AG10803 (cell line): Measurements from ENCODE around the gene SLC23A2.

Experiments used
- DNase-seq: peaks from one replicate; pipeline ENCODE4 v3.0.0; 2010; ENCODE audit warnings: low read depth
- H3K4me3 ChIP-seq: 2 replicates; pipeline ENCODE4 v1.5.1; 2011; ENCODE audit warnings: mild to moderate bottlenecking, low read length, control low read depth
- TF ChIP-seq, protein P1 (sequence below): conservative IDR thresholded peaks from 2 replicates; pipeline ENCODE4 v1.5.1; 2011; ENCODE audit warnings: mild to moderate bottlenecking, low read length, control low read depth, inconsistent platforms

SLC23A2 gene

DNA sequence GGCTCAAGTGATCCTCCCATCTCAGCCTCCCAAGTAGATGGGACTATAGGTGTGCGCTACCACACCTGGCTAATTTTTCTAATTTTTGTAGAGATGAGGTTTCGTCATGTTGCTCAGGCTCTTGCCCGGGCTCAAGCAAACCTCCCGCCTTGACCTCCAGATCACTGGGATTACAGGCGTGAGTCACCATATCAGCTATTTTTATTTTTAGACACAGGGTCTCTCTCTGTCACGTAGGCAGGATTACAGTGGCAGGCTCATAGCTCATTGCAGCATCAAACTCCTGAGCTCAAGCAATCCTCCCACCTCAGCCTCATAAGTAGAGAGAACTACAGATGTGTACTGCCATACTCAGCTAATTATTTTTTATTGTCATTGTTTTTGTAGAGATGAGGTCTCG lies 41.7 kb downstream of the SLC23A2 start:
- no peak overlapping the region for H3K4me3 ChIP-seq
- TF ChIP-seq, protein P1, sequence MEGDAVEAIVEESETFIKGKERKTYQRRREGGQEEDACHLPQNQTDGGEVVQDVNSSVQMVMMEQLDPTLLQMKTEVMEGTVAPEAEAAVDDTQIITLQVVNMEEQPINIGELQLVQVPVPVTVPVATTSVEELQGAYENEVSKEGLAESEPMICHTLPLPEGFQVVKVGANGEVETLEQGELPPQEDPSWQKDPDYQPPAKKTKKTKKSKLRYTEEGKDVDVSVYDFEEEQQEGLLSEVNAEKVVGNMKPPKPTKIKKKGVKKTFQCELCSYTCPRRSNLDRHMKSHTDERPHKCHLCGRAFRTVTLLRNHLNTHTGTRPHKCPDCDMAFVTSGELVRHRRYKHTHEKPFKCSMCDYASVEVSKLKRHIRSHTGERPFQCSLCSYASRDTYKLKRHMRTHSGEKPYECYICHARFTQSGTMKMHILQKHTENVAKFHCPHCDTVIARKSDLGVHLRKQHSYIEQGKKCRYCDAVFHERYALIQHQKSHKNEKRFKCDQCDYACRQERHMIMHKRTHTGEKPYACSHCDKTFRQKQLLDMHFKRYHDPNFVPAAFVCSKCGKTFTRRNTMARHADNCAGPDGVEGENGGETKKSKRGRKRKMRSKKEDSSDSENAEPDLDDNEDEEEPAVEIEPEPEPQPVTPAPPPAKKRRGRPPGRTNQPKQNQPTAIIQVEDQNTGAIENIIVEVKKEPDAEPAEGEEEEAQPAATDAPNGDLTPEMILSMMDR, result no peak
- DNase-seq, result no peak

DNA sequence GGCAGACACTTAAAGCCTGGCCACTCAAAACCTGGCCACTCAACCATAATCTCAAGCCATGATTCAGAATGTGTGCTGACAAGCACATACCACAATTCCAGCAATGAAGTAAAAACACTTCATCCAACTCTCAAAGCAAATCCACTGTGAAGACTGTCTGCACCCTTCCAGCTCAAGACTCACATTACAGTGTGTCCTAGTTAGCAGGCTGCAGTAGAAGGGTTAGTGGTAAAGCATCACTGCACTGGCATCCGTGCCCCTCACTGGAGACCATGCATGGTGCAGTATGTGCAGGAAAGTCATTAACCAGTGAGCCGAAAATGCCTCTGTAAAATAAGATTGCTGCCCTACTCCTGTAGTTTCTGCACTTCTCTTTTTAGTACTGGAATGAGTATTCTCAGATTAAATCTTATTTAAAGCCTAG lies 43.4 kb downstream of the SLC23A2 start:
- TF ChIP-seq, protein P1, result no peak
- DNase-seq, result peak; percentile 49
- no peak overlapping the region for H3K4me3 ChIP-seq

DNA sequence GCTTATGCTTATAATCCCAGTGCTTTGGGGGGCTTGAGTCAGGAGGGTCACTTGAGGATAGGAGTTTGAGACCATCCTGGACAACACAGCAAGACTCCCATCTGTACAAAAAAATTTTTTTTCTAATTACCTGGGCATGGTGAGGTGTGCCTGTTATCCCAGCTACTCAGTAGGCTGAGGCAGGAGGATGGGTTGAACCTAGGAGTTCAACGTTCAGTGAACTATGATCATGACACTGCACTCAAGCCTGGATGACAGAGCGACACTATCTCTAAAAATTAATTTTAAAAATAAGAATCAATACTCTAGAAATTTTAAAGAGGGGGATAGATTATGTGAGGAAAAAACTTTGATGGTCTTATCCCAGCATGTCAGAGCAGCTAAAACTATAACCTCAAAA lies 44.1 kb downstream of the SLC23A2 start:
- DNase-seq, result no peak

DNA sequence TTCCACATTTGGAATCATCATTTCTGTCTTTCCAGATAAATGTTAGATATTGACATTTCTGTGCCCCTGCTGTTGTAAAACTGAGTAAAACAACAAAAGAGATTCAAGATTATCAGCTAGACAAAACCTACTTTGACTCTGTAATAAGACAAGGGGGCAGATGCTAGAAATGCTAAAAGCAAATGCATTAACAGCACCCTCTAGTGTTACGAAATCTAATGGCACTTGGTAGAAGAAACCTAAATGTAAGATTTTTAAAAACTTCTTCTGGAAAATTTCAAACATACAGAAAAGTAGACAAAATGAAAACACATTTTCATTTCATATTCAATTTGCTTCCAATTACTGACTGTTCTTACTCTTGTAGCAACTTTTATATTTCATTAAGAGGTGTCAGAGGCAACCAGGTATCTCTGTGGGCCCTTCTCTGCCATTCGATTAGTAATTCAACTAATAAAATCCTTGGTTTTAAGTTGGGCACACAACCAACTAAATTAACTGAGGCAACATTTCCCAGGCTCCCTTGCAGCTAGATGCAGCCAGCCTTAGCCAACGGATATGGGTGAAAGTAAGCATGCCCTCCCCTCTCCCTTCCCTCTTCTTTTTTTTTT lies 45.0 kb downstream of the SLC23A2 start:
- TF ChIP-seq, protein P1, result peak; percentile 90
- peak; percentile 63 for DNase-seq

More for the DNA sequence above, 44.1 kb downstream of the SLC23A2 start:
- TF ChIP-seq, protein P1, result no peak
- no peak overlapping the region for H3K4me3 ChIP-seq

DNA sequence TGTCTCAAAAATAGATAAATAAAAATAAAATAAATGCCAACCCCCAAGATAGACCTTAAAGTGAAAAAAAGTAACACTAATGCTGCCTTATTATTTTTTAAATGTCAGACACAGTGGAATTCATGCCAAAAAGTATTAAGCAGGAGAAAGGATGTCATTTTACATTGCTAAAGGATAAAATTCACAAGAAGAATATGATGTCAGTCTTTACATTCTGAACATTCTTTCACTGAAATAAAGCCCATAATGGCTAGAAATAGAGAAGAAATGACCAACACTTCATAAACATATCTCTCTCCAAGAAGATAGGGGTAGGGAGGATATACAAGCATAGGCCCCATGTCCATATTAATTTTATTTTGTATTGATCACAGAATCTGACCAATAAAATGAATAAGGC lies 47.4 kb downstream of the SLC23A2 start:
- no peak for DNase-seq
- TF ChIP-seq, protein P1, result no peak
- no peak overlapping the region for H3K4me3 ChIP-seq

More for the DNA sequence above, 45.0 kb downstream of the SLC23A2 start:
- H3K4me3 ChIP-seq, result no peak overlapping the region

DNA sequence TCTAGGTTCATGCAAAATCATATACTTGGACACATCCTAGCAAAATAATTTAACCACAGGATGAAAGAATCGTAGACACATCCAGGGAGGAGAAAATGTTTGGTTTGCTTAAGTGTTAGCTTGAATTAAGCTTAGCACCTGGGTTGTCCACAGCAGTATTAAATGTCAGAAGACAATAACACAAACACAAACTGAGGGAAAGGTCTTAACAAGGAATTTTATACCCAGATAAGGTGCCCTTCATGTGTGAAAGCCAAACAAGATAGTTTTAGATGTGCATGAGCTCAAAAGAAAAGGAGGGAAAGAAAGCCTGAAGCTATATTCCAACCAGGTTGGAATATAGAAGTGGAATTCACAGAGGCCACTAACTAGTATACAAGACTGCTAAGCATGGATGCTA lies 49.1 kb downstream of the SLC23A2 start:
- TF ChIP-seq, protein P1, result no peak
- no peak overlapping the region for H3K4me3 ChIP-seq
- no peak for DNase-seq

DNA sequence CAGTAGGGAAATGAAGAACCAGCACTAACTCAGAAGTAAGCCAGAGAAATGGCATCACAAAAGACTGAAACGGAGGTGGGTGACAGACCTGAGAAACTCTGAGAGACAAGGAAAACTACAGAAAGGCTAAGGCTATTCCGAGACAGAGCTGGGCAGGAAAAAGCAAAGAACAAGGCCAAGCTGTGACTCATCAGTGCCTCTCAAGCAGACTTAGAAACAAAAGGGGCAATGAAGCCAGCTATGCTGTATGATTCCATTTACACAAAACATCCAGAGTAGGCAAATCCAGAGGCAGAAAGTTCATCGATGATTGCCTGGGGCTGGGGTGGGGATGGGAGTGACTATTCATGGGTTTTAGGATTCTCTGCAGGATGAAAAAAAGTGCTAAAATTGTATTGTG lies 50.0 kb downstream of the SLC23A2 start:
- no peak overlapping the region for H3K4me3 ChIP-seq
- DNase-seq, result peak; percentile 80
- TF ChIP-seq, protein P1, result no peak
